Activated CD4-positive, alpha-beta T cell treated with anti-CD3 and anti-CD28 coated beads, Interleukin-2, amount 50 U/mL, for 24 hours (primary cell): Measurements from ENCODE around the gene ZNF582.
"Not testable (repeated sequence)": the region's sequence is repeated elsewhere in the genome, so short reads cannot be mapped to it uniquely, and the experiment has no call there.

Source experiments
- DNase-seq, 2 donors: peaks; one replicate each; pipeline ENCODE4 v3.0.0-alpha.2; 2020; ENCODE audit warnings: low read depth in 1 of 2, low spot score in 1 of 2

Gene ZNF582

DNA sequence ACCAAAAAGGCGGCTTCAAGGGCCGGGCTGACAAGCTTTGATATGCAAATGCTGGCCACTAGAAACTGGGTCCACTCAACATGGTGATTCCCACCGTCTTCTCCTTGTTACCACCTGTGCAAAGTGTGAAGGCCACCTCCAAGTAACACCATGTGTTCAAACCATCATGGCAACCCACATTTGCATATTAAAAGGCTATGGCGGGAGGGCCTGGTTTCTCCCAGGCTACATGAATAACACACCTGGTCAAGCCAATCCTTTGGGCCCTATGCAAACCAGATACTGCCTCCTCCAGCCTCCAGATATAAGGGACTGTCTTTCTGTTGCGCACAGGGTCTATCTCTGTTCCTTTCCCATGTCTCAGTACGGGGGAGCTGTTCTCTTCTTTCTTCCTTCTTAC, 42.1 kb downstream of the ZNF582 start:
- DNase-seq = no peak

DNA sequence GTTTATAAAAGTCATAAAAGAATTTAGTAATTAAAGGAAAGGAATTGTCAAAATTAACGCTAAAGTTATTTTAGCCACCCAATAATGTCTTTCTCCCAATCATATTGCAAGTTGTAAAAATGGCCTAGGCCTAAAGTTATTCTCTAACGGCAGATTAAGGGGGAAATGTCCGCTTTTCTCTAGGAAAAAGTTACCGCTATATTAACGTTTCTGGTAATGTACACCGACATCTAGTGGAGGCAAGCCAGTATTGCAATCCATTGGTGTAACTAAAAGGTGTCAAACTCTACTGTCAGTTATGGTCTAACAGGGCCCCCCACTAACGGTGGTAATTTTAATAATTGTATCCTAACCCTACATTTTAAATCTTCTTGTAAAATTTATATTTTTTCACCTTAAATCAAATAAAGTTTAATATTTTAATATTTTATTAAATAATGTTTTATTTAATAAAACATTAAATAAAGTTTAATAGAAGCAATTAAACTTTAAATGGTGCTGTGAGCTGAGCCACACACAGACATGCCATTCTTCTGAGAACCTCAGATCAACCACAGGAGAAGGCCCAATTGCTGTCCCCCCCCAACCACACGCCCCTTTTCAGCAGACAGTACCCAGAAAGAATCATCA, 42.8 kb downstream of the ZNF582 start:
- DNase-seq = peak in 1 of 2 donors; percentile 42

- no peak for DNase-seq
Observed at GRCh38 chr19:56348289-56348877, 45.0 kb downstream of the ZNF582 start.

DNA sequence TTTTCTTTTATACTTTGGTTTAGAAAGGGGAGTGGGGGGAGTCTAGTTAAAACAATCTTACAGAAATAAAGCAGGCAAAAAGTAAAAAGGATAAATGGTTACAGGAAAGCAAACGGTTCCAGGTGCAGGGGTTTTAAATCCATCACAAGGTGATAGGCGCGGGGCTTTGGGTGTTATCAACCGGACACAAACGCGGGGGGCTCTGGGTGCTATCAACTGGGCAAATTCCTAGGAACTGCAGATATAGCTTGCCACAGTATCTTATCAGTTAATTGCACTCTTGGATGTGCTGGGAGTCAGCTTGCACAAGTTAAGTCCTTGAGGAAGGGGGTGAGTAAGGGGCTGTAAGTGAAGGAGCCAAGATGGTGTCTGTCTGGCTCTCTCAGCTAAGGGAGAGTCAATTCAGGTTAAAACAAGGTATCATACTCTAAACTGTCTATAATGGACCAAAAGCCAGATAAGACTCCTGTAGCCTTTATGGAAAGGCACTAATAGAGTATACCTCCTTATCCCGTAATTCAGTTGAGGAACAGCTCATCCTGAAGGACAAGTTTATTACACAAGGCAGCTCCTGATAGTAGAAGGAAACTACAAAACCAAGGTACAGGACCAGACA, 46.1 kb downstream of the ZNF582 start:
- no peak for DNase-seq

GRCh38 chr19:56341948-56342347, 51.4 kb downstream of the ZNF582 start:
- no peak for DNase-seq

DNA sequence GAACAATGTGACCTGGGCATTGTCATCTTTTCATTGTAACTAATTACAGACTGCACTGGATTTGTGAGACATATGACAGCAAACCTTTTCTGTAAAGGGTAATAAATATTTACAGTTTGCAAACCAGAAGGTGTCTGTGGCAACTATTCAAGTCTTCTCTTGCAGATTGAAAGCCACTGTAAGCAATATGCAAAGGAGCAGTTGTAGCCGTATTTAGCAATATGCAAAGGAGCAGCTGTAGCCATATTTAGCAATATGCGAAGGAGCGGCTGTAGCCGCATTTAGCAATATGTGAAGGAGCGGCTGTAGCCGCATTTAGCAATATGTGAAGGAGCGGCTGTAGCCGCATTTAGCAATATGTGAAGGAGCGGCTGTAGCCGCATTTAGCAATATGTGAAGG, 54.3 kb downstream of the ZNF582 start:
- not testable (repeated sequence) for DNase-seq

GRCh38 chr19:56337077-56337476, 56.3 kb downstream of the ZNF582 start:
- not testable (repeated sequence) for DNase-seq

DNA sequence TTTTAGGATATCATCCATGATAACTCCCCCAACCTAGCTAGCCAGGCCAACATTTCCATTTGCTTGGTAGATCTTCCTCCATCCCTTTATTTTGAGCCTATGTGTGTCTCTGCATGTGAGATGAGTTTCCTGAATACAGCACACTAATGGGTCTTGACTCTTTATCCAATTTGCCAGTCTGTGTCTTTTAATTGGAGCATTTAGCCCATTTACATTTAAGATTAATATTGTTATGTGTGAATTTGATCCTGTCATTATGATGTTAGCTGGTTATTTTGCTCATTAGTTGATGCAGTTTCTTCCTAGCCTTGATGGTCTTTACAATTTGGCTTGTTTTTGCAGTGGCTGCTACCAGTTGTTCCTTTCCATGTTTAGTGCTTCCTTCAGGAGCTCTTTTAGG, 58.0 kb downstream of the ZNF582 start:
- not testable (repeated sequence) for DNase-seq

GRCh38 chr19:56333506-56333905, 59.8 kb downstream of the ZNF582 start:
- DNase-seq = peak in 1 of 2 donors; percentile 30
